GM19468 (cell line): ENCODE results near the gene SARM1.
"Not testable (repeated sequence)": the region's sequence is repeated elsewhere in the genome, so short reads cannot be mapped to it uniquely, and the experiment has no call there.

Experiments
- ATAC-seq: cut with Tn5 transposase; IDR thresholded peaks from one replicate; pipeline ENCODE4 v1.9.1; 2021; ENCODE audit warnings: mild to moderate bottlenecking, moderate library complexity, moderate number of reproducible peaks; ENCODE audit not compliant: unreplicated experiment; ENCODE audit errors: extremely low read depth

Gene SARM1

GRCh38 chr17:28371245-28372202, at the start of gene SARM1:
SARM1 (plus strand) TSS chr17:28371694; CDS start chr17:28372033, 339 bp downstream.
- peak; percentile 51 for ATAC-seq

- ATAC-seq = no peak
Measured at GRCh38 chr17:28324267-28324745, 47.2 kb upstream of the SARM1 start.

- ATAC-seq = no peak
Measured at GRCh38 chr17:28324781-28325180, 46.7 kb upstream of the SARM1 start.

GRCh38 chr17:28325211-28325610, 46.3 kb upstream of the SARM1 start:
- no peak for ATAC-seq

GRCh38 chr17:28326114-28326513, 45.4 kb upstream of the SARM1 start:
- no peak for ATAC-seq

- no peak for ATAC-seq
Measured at GRCh38 chr17:28327031-28327607, 44.4 kb upstream of the SARM1 start.

GRCh38 chr17:28327709-28328108, 43.8 kb upstream of the SARM1 start:
- no peak for ATAC-seq

GRCh38 chr17:28328325-28328724, 43.2 kb upstream of the SARM1 start:
- ATAC-seq = no peak

- no peak for ATAC-seq
Measured at GRCh38 chr17:28330671-28331070, 40.8 kb upstream of the SARM1 start.

GRCh38 chr17:28331891-28332420, 39.5 kb upstream of the SARM1 start:
- ATAC-seq = no peak

- no peak for ATAC-seq
Measured at GRCh38 chr17:28333083-28333746, 38.3 kb upstream of the SARM1 start.

- ATAC-seq = no peak
Measured at GRCh38 chr17:28334171-28334570, 37.3 kb upstream of the SARM1 start.

GRCh38 chr17:28334666-28335200, 36.8 kb upstream of the SARM1 start:
- ATAC-seq = no peak

GRCh38 chr17:28335201-28335958, 36.1 kb upstream of the SARM1 start, which contains the start of the genes IFT20 and TNFAIP1:
IFT20 (minus strand) TSS chr17:28335472; CDS start chr17:28331985, 3,487 bp downstream.
TNFAIP1 (plus strand) TSS chr17:28335761; CDS start chr17:28339522, 3,761 bp downstream.
- ATAC-seq = peak; percentile 95

- ATAC-seq = no peak
Measured at GRCh38 chr17:28335959-28336871, 35.3 kb upstream of the SARM1 start.

GRCh38 chr17:28338056-28338768, 33.3 kb upstream of the SARM1 start:
- ATAC-seq = no peak

- ATAC-seq = not testable (repeated sequence)
Measured at GRCh38 chr17:28338769-28339212, 32.7 kb upstream of the SARM1 start.

GRCh38 chr17:28339431-28339830, 32.1 kb upstream of the SARM1 start:
- no peak for ATAC-seq
